Tibial nerve (tissue), 3 donors: ENCODE results near the gene TGFB2.

Experiments
- EP300 ChIP-seq, 2 donors: sonication (generic); formaldehyde crosslinking; IDR thresholded peaks; one replicate each; pipeline ENCODE4 v1.6.1; 2017; ENCODE audit warnings: antibody characterized with exemption in 2 of 2, mild to moderate bottlenecking in 1 of 2
- POLR2A ChIP-seq, 2 donors: fragments of 450-650 bp; IDR thresholded peaks; one replicate each; pipeline ENCODE4 v1.6.1; 2017; ENCODE audit warnings: antibody characterized with exemption in 2 of 2, mild to moderate bottlenecking in 2 of 2, moderate library complexity in 2 of 2

GRCh38 chr1:218478336-218478735 lies 133.2 kb downstream of the TGFB2 start:
- no peak for TF ChIP-seq EP300 (IDR thresholded peaks at IDR 0.05)
- no peak for TF ChIP-seq POLR2A (IDR thresholded peaks at IDR 0.05)
